GM21529 (cell line): ENCODE data around the gene FILIP1L.
A peak's percentile ranks its signal among the peaks of the same experiment; 100 is the strongest.

Experiments used
- ATAC-seq: cut with Tn5 transposase; IDR thresholded peaks from one replicate; pipeline ENCODE4 v1.9.1; 2021; ENCODE audit not compliant: unreplicated experiment

FILIP1L gene

GRCh38 chr3:100045696-100046095 is 68.6 kb downstream of the FILIP1L start:
- ATAC-seq: no peak

GRCh38 chr3:100044369-100044768 is 69.9 kb downstream of the FILIP1L start:
- ATAC-seq: peak; percentile 82

- no peak for ATAC-seq
These were observed 71.0 kb downstream of the FILIP1L start for GRCh38 chr3:100043271-100043670.

GRCh38 chr3:100042166-100042981 is 71.9 kb downstream of the FILIP1L start:
- ATAC-seq: no peak

- no peak for ATAC-seq
These were observed 73.0 kb downstream of the FILIP1L start for GRCh38 chr3:100041328-100041749.

- no peak for ATAC-seq
These were observed 73.7 kb downstream of the FILIP1L start for GRCh38 chr3:100040451-100041225.

- no peak for ATAC-seq
These were observed 75.2 kb downstream of the FILIP1L start for GRCh38 chr3:100039075-100039474.

GRCh38 chr3:100033903-100034471 is 80.3 kb downstream of the FILIP1L start:
- no peak for ATAC-seq

GRCh38 chr3:100033184-100033583 is 81.1 kb downstream of the FILIP1L start:
- no peak for ATAC-seq

GRCh38 chr3:100032243-100032642 is 82.1 kb downstream of the FILIP1L start:
- ATAC-seq: no peak

GRCh38 chr3:100030914-100031425 is 83.3 kb downstream of the FILIP1L start:
- ATAC-seq: no peak

- peak; percentile 55 for ATAC-seq
These were observed 84.0 kb downstream of the FILIP1L start for GRCh38 chr3:100030346-100030745.

- ATAC-seq: peak; percentile 69
These were observed 84.6 kb downstream of the FILIP1L start for GRCh38 chr3:100029689-100030088.

- ATAC-seq: no peak
These were observed 85.2 kb downstream of the FILIP1L start for GRCh38 chr3:100029052-100029451.

- ATAC-seq: no peak
These were observed 87.0 kb downstream of the FILIP1L start for GRCh38 chr3:100027321-100027720.

GRCh38 chr3:100024520-100025303 is 89.6 kb downstream of the FILIP1L start:
- no peak for ATAC-seq

GRCh38 chr3:100023595-100023994 is 90.7 kb downstream of the FILIP1L start:
- no peak for ATAC-seq

- ATAC-seq: no peak
These were observed 91.2 kb downstream of the FILIP1L start for GRCh38 chr3:100023150-100023549.

- ATAC-seq: no peak
These were observed 91.8 kb downstream of the FILIP1L start for GRCh38 chr3:100022506-100022905.

- ATAC-seq: no peak
These were observed 93.2 kb downstream of the FILIP1L start for GRCh38 chr3:100020876-100021644.
